Activated CD8-positive, alpha-beta T cell treated with anti-CD3 and anti-CD28 coated beads, Interleukin-2, amount 10 ng/mL, durations not matched to agents 7 days and 5 days (primary cell): ENCODE results near the gene DNAJB4. TPM values are rescaled to one million over a fixed set of nuclear protein-coding genes. Genes with fewer than 3 reads are reported as not detected.
"Not testable (repeated sequence)": the region's sequence is repeated elsewhere in the genome, so short reads cannot be mapped to it uniquely, and the experiment has no call there.

Experiments used
- ATAC-seq: fragments of 150-1000 bp; cut with Tn5 transposase; one replicate; pipeline ENCODE4 v1.10.0; 2021; ENCODE audit warnings: moderate library complexity
- CTCF ChIA-PET: fragments of 350-600 bp; sonication (Branson Sonifier 250); formaldehyde crosslinking; loops from one replicate; lab custom pipeline; 2021; ENCODE audit warnings: antibody characterized with exemption; lab: Charles Lee
- POLR2A ChIA-PET: fragments of 350-600 bp; sonication (Branson Sonifier 250); formaldehyde crosslinking; loops from one replicate; lab custom pipeline; 2021; ENCODE audit warnings: antibody characterized with exemption; lab: Charles Lee
- DNase-seq: peaks from one replicate; pipeline ENCODE4 v3.0.0-alpha.2; 2020
- H3K27ac Mint-ChIP-seq: one replicate; pipeline ENCODE4 v1.8.0; 2021; ENCODE audit warnings: mild to moderate bottlenecking, mixed read lengths
- H3K27me3 Mint-ChIP-seq: one replicate; pipeline ENCODE4 v1.8.0; 2021; ENCODE audit warnings: low read depth, mixed read lengths
- H3K36me3 Mint-ChIP-seq: one replicate; pipeline ENCODE4 v1.8.0; 2021; ENCODE audit warnings: low read depth, mixed read lengths
- H3K4me1 Mint-ChIP-seq: one replicate; pipeline ENCODE4 v1.8.0; 2021; ENCODE audit warnings: low read depth, mixed read lengths
- H3K4me3 Mint-ChIP-seq: one replicate; pipeline ENCODE4 v1.8.0; 2021; ENCODE audit warnings: mild to moderate bottlenecking, mixed read lengths
- H3K9me3 Mint-ChIP-seq: one replicate; pipeline ENCODE4 v1.8.0; 2022; ENCODE audit warnings: mixed read lengths; ENCODE audit not compliant: insufficient read depth
- total RNA-seq, 2 experiments: library from RNA; stranded (reverse); gene quantifications; one replicate each; pipeline ENCODE4 v1.2.3, GENCODE V29; 2021

The DNAJB4 gene
- total RNA-seq, 2 experiments from 2014 or later, result 9.4 to 10.5 TPM

GRCh38 chr1:77990629-77991204 lies 14.0 kb upstream of the DNAJB4 start:
- ChIA-PET CTCF (interaction anchor here (0.8 to 1.3 kb wide), 3 partner anchors 11 to 12 kb away, joined by 3 to 5 read pairs (median 3); partner anchors contain the start of gene FUBP1), POLR2A (interaction anchor here (1.0 to 1.8 kb wide), 3 partner anchors 12 to 14 kb away, joined by 4 to 9 read pairs (median 8); partner anchors contain the start of genes DNAJB4 and FUBP1)
- Mint-ChIP-seq H3K27me3 (no peaks in the 10 kb centered on the region), H3K36me3 (peaks cover 22% of the 10 kb centered on the region), H3K27ac (no peak overlapping the region), H3K4me3 (no peak overlapping the region), H3K9me3 (no peaks in the 10 kb centered on the region), H3K4me1 (peaks cover 7% of the 10 kb centered on the region)
- ATAC-seq (no peak), DNase-seq (no peak)

DNA sequence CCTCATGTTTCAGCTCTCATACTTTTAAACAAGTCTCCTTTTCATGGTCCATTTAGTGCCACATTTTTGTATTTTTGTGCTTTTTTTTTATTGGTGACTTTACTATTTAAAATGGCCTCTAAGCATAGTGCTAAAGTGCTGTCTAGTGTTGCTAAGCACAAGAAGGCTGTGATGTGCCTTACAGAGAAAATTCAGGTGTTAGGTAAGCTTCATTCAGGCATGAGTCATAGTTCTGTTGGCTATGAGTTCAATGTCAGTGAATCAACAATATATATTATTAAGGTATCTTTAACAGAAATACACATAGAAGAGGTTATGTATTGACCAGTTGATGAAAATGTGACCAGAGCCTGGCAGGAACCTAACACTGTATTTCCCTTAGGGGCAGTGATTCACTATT lies 13.1 kb upstream of the DNAJB4 start:
- H3K9me3 Mint-ChIP-seq, result no peaks in the 10 kb centered on the region
- H3K27ac Mint-ChIP-seq, result no peak overlapping the region
- no peak overlapping the region for H3K4me3 Mint-ChIP-seq
- peaks cover 7% of the 10 kb centered on the region for H3K4me1 Mint-ChIP-seq
- ATAC-seq (no peak), DNase-seq (no peak)
- peaks cover 19% of the 10 kb centered on the region for H3K36me3 Mint-ChIP-seq
- POLR2A ChIA-PET, result interaction anchor here (1.5 to 1.8 kb wide), 2 partner anchors 12 to 13 kb away, joined by 8 to 9 read pairs; partner anchors contain the start of genes DNAJB4 and FUBP1
- H3K27me3 Mint-ChIP-seq, result no peaks in the 10 kb centered on the region
- CTCF ChIA-PET, result interaction anchor here (0.8 to 1.3 kb wide), 2 partner anchors 10 to 13 kb away, joined by 3 to 5 read pairs; partner anchors contain the start of gene FUBP1

DNA sequence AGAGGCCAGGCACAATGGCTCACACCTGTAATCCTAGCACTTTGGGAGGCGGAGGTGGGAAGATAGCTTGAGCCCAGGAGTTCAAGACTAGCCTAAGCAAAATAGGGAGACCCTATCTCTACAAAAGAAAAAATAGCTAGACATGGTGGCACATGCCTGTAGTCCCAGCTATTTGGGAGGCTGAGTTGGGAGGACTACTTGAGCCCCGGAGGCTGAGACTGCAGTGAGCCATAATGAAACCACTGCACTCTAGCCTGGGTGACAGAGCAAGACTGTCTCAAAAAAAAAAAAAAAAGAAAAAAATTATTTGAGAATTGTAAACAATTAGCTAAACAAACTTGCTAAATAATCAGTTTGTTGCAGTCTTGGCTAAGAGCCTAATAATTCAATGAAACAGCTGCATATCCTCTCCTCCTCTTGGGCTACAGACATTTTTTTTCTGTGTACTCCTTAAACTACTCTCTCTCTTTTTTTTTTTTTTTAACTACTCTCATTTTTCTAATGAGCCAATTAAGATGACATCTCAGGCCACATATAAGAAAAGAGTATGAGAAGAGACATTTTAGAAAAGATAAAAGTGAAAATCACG lies 10.5 kb upstream of the DNAJB4 start:
- Mint-ChIP-seq H3K9me3 (no peaks in the 10 kb centered on the region), H3K4me3 (no peak overlapping the region), H3K27me3 (no peaks in the 10 kb centered on the region), H3K4me1 (peaks cover 7% of the 10 kb centered on the region), H3K36me3 (peaks cover 19% of the 10 kb centered on the region), H3K27ac (no peak overlapping the region)
- ChIA-PET CTCF (no interaction called here), POLR2A (interaction anchor here (4.4 kb wide), 1 partner anchor 10 kb away, joined by 29 read pairs; the partner anchor contains the start of gene DNAJB4)
- no peak for DNase-seq
- ATAC-seq, result no peak

DNA sequence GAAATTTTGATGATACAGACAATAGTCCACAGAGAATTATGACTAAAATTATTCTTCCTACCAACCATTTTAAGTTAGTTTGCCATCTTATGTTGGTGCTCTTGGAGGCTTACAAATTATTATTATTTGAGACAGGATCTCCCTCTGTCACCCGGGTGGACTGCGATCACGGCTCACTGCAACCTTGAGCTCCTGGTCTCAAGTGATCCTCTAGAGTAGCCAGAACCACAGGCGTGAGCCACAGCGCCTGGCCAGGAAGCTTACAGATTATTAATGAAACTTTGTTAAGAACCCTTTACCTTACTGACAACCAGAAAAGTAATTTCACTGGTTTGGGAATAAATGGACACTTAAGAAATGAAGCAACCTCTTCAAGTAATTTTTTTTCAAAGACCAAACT lies 8.0 kb upstream of the DNAJB4 start:
- Mint-ChIP-seq H3K9me3 (no peaks in the 10 kb centered on the region), H3K27me3 (no peaks in the 10 kb centered on the region), H3K36me3 (peaks cover 15% of the 10 kb centered on the region), H3K4me1 (no peaks in the 10 kb centered on the region), H3K4me3 (no peak overlapping the region), H3K27ac (no peak overlapping the region)
- ChIA-PET CTCF (no interaction called here), POLR2A (interaction anchor here (0.5 to 4.4 kb wide), 2 partner anchors 8 to 16 kb away, joined by 4 to 29 read pairs; partner anchors contain the start of gene DNAJB4)
- DNase-seq (no peak), ATAC-seq (no peak)

GRCh38 chr1:78000536-78000935 lies 4.2 kb upstream of the DNAJB4 start:
- CTCF ChIA-PET, DNase-seq, H3K4me3 Mint-ChIP-seq, H3K27ac Mint-ChIP-seq, ATAC-seq, H3K27me3 Mint-ChIP-seq, H3K9me3 Mint-ChIP-seq, H3K36me3 Mint-ChIP-seq: not testable (repeated sequence)
- POLR2A ChIA-PET, result interaction anchor here (7.4 kb wide), 1 partner anchor 22 kb away, joined by 317 read pairs; the partner anchor contains the start of gene FUBP1
- H3K4me1 Mint-ChIP-seq, result peaks cover 12% of the 10 kb centered on the region

DNA sequence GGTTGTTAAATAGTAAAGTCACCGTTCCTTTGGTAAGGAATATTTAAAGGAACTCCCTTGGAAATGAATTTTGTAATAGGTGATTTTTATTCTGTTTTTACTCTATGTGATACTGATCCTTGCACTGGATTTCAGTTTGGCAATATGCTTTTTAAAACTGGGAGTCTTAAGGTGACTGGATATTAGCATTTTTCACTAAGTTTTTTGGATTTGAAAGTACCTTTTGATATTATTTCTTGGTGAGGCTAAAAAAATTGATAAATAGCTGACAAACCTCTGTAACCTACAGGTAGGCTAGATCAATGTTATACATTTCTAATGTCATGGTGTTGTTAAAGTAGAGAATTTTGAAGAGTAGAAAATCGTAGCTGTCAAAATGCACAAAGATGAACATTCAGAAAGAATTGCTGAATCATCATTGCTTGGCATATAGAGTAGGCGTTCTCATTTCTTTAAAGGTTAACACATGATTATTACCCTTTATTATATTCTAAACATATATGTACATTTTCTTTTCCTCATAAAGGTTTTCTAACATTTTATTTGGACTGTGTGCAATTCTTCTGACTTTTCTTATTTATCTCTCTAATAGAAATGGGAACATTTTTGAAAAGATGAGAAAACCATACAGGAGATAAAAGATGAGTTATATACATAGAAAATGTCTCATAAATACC lies 1.5 kb upstream of the DNAJB4 start:
- Mint-ChIP-seq H3K27ac (no peak overlapping the region), H3K4me3 (peak overlapping the region; percentile 38), H3K36me3 (peaks cover 2% of the 10 kb centered on the region), H3K9me3 (no peaks in the 10 kb centered on the region), H3K27me3 (no peaks in the 10 kb centered on the region), H3K4me1 (peaks cover 29% of the 10 kb centered on the region)
- CTCF ChIA-PET, result interaction anchor here (0.8 to 5.8 kb wide), 5 partner anchors 8 to 111 kb away, joined by 3 to 60 read pairs (median 7); partner anchors contain the start of gene FUBP1
- ATAC-seq (no peak), DNase-seq (no peak)
- POLR2A ChIA-PET, result interaction anchor here (0.7 to 7.4 kb wide), 10 partner anchors 9 to 646 kb away, joined by 3 to 317 read pairs (median 8); partner anchors contain the start of genes FUBP1 and USP33

DNA sequence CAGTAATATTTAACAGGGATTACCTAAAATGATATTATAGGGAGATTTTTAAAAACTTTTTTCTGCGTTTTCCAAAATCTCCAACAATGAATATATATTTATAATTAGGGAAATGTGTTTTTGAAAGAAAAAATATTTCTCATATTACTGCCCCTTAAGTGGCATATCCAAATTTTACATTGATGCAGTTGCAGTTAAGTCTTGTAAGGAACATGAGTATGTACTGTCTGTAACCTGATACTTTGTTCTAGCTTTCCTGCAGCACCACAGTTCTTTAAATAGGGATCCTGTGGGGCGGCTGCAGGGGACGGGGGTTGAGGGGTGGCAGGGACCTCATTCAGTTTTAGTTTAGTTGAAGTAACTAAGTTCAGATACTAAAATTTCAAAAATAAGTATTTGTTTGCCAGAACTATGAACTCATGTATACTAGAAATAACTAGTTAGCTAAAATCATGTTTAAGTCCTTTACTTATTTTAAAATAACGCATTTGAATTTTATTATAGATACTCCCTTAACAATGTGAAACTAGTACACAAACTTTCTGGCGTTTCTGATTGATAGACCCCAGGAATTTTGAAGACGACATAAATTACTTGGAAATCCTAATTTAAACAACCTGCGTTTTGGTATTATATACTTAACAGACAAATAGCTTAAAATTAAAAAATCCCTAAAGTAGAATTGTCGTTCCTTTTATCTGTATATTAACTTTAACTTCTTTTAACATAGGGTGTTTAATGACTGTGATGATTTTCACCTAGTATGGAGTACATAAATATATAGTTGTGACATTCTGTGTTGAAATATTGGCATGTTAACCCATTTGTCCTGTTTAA lies 639 bp upstream of the DNAJB4 start:
- Mint-ChIP-seq H3K27ac (peak overlapping the region; percentile 94), H3K4me3 (peak overlapping the region; percentile 93), H3K27me3 (no peaks in the 10 kb centered on the region), H3K9me3 (no peaks in the 10 kb centered on the region), H3K36me3 (peaks cover 2% of the 10 kb centered on the region), H3K4me1 (peaks cover 32% of the 10 kb centered on the region)
- ATAC-seq (peak; percentile 59), DNase-seq (peak; percentile 58)
- ChIA-PET CTCF (interaction anchor here (0.7 to 5.8 kb wide), 13 partner anchors 9 to 613 kb away, joined by 3 to 60 read pairs (median 4); partner anchors contain the start of gene FUBP1), POLR2A (interaction anchor here (0.6 to 7.4 kb wide), 41 partner anchors 10 to 661 kb away, joined by 3 to 317 read pairs (median 4); partner anchors contain the start of genes FUBP1, GIPC2, IFI44L and MIGA1)

DNA sequence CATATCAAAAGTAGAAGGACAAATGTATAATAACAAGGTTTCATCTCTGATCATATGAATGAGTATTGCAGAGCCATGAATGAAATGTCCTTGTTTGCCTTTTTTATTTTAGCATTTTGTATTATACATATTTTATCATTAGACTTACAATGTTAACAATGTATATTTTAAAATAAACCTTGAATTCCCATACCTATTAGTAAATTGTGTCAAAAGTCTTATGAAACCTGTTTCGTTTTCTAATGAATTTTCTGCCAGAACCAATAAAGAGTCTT lies 646 bp downstream of the DNAJB4 start:
- ATAC-seq, result no peak
- Mint-ChIP-seq H3K36me3 (peaks cover 2% of the 10 kb centered on the region), H3K4me1 (peaks cover 36% of the 10 kb centered on the region), H3K27me3 (no peaks in the 10 kb centered on the region), H3K4me3 (peak overlapping the region; percentile 93), H3K27ac (peak overlapping the region; percentile 94), H3K9me3 (no peaks in the 10 kb centered on the region)
- CTCF ChIA-PET, result interaction anchor here (1.3 to 5.8 kb wide), 6 partner anchors 9 to 615 kb away, joined by 3 to 60 read pairs (median 6); partner anchors contain the start of genes FUBP1 and IFI44L
- no peak for DNase-seq
- POLR2A ChIA-PET, result interaction anchor here (0.9 to 7.4 kb wide), 16 partner anchors 9 to 646 kb away, joined by 3 to 317 read pairs (median 6); partner anchors contain the start of genes FUBP1, GIPC2, IFI44L and MIGA1

DNA sequence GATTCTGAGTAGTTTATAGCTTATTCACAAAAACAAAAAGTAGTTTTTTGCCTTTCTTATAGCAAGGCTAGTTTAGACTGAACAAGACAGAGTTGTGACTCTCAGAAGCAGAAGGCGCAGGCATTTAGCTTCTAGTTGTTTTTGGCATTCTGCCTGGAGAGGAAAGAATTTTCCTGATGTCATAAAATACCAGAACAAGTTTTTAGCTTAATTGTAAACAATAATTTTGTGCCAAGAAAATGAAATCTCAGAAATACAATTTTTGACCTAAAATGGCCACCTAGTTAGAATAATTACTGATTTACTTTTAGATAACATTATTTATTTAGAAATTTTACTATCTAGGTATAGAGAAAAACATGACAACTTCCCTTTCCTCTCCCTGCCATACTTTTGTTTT lies 1.0 kb downstream of the DNAJB4 start:
- ChIA-PET CTCF (interaction anchor here (1.3 to 5.8 kb wide), 3 partner anchors 25 to 614 kb away, joined by 5 to 60 read pairs (median 30); partner anchors contain the start of genes FUBP1 and IFI44L), POLR2A (interaction anchor here (0.9 to 7.4 kb wide), 5 partner anchors 27 to 226 kb away, joined by 3 to 317 read pairs (median 6); partner anchors contain the start of genes FUBP1 and MIGA1)
- H3K9me3 Mint-ChIP-seq, result no peaks in the 10 kb centered on the region
- peaks cover 2% of the 10 kb centered on the region for H3K36me3 Mint-ChIP-seq
- ATAC-seq (no peak), DNase-seq (no peak)
- H3K4me1 Mint-ChIP-seq, result peaks cover 36% of the 10 kb centered on the region
- H3K4me3 Mint-ChIP-seq, result peak overlapping the region; percentile 93
- peak overlapping the region; percentile 35 for H3K27ac Mint-ChIP-seq
- no peaks in the 10 kb centered on the region for H3K27me3 Mint-ChIP-seq

- H3K4me1 Mint-ChIP-seq, result peaks cover 36% of the 10 kb centered on the region
- ChIA-PET CTCF (interaction anchor here (1.0 to 5.8 kb wide), 3 partner anchors 21 to 108 kb away, joined by 3 to 60 read pairs (median 30); partner anchors contain the start of gene FUBP1), POLR2A (interaction anchor here (0.7 to 7.4 kb wide), 3 partner anchors 28 to 48 kb away, joined by 4 to 317 read pairs (median 6); partner anchors contain the start of gene FUBP1)
- H3K27ac Mint-ChIP-seq, result no peak overlapping the region
- no peaks in the 10 kb centered on the region for H3K27me3 Mint-ChIP-seq
- H3K4me3 Mint-ChIP-seq, result peak overlapping the region; percentile 93
- DNase-seq, result no peak
- H3K36me3 Mint-ChIP-seq, result peaks cover 2% of the 10 kb centered on the region
- no peaks in the 10 kb centered on the region for H3K9me3 Mint-ChIP-seq
- ATAC-seq, result no peak
These were observed 1.8 kb downstream of the DNAJB4 start for GRCh38 chr1:78006521-78006920.
